GM21737 (cell line): Measurements from ENCODE around the gene ADCY6.

Experiments used
- ATAC-seq: cut with Tn5 transposase; IDR thresholded peaks from one replicate; pipeline ENCODE4 v1.9.1; 2021; ENCODE audit warnings: mild to moderate bottlenecking, moderate library complexity; ENCODE audit not compliant: unreplicated experiment

Gene ADCY6

GRCh38 chr12:48786591-48787544, 2.0 kb downstream of the ADCY6 start:
- no peak for ATAC-seq

GRCh38 chr12:48783432-48783831, 5.5 kb downstream of the ADCY6 start:
- no peak for ATAC-seq

- ATAC-seq: no peak
Measured at GRCh38 chr12:48782457-48783395, 6.2 kb downstream of the ADCY6 start.

GRCh38 chr12:48781750-48782456, 7.0 kb downstream of the ADCY6 start:
- no peak for ATAC-seq

- ATAC-seq: no peak
Measured at GRCh38 chr12:48780381-48781025, 8.4 kb downstream of the ADCY6 start.

- ATAC-seq: no peak
Measured at GRCh38 chr12:48779869-48780268, 9.0 kb downstream of the ADCY6 start.

GRCh38 chr12:48777501-48778400, 11.1 kb downstream of the ADCY6 start:
- ATAC-seq: no peak

- ATAC-seq: no peak
Measured at GRCh38 chr12:48776956-48777355, 11.9 kb downstream of the ADCY6 start.

GRCh38 chr12:48775991-48776649, 12.8 kb downstream of the ADCY6 start:
- no peak for ATAC-seq

- no peak for ATAC-seq
Measured at GRCh38 chr12:48775299-48775698, 13.6 kb downstream of the ADCY6 start.

GRCh38 chr12:48774516-48774915, 14.4 kb downstream of the ADCY6 start:
- no peak for ATAC-seq

- no peak for ATAC-seq
Measured at GRCh38 chr12:48773686-48774085, 15.2 kb downstream of the ADCY6 start.

GRCh38 chr12:48771588-48772112, 17.2 kb downstream of the ADCY6 start:
- no peak for ATAC-seq

GRCh38 chr12:48770756-48771155, 18.1 kb downstream of the ADCY6 start:
- no peak for ATAC-seq

GRCh38 chr12:48768736-48769135, 20.2 kb downstream of the ADCY6 start:
- ATAC-seq: no peak

GRCh38 chr12:48768147-48768546, 20.7 kb downstream of the ADCY6 start:
- no peak for ATAC-seq

GRCh38 chr12:48767521-48767920, 21.4 kb downstream of the ADCY6 start:
- no peak for ATAC-seq

GRCh38 chr12:48767047-48767446, 21.8 kb downstream of the ADCY6 start:
- no peak for ATAC-seq

GRCh38 chr12:48765753-48766162, 23.1 kb downstream of the ADCY6 start:
- ATAC-seq: no peak
